CD14-positive monocyte (primary cell): ENCODE data around the gene APH1B. TPM values are rescaled to one million over a fixed set of nuclear protein-coding genes. Genes with fewer than 3 reads are reported as not detected.

ENCODE experiments used
- DNase-seq, 3 donors: peaks; one replicate each; pipeline ENCODE4 v3.0.0-alpha.2; 2011 to 2022
- H2AFZ ChIP-seq: 2 replicates; pipeline ENCODE4 v1.6.0; 2012; ENCODE audit warnings: mild to moderate bottlenecking, low read depth, low read length, inconsistent platforms; ENCODE audit not compliant: insufficient read depth, poor library complexity, severe bottlenecking
- H3K27ac ChIP-seq, 2 donors: 1 replicate in 1 of 2; 2 replicates in 1 of 2; pipeline ENCODE4 v1.5.1; 2012 to 2013; ENCODE audit warnings: low read length in 2 of 2, control low read depth in 1 of 2, inconsistent platforms in 1 of 2, low read depth in 1 of 2, mild to moderate bottlenecking in 1 of 2
- H3K27me3 ChIP-seq, 2 donors: one replicate each; pipeline versions ENCODE4 v1.6.0 to v1.6.1; 2011 to 2013; ENCODE audit warnings: low read length in 2 of 2; ENCODE audit not compliant: control insufficient read depth in 2 of 2, insufficient read depth in 2 of 2
- H3K36me3 ChIP-seq, 2 donors: replicated peaks in 1 of 2; 1 replicate in 1 of 2; 2 replicates in 1 of 2; pipeline versions ENCODE4 v1.5.1 to v1.6.1; 2012 to 2013; ENCODE audit warnings: low read length in 2 of 2, control low read depth in 1 of 2, inconsistent platforms in 1 of 2, mild to moderate bottlenecking in 1 of 2; ENCODE audit not compliant: insufficient read depth in 2 of 2, control insufficient read depth in 1 of 2
- H3K4me1 ChIP-seq, 2 donors: 1 replicate in 1 of 2; 2 replicates in 1 of 2; pipeline versions ENCODE4 v1.5.1 to v1.6.1; 2012 to 2013; ENCODE audit warnings: low read length in 2 of 2, control low read depth in 1 of 2, inconsistent platforms in 1 of 2, mild to moderate bottlenecking in 1 of 2, moderate library complexity in 1 of 2; ENCODE audit not compliant: insufficient read depth in 2 of 2, control insufficient read depth in 1 of 2
- H3K4me2 ChIP-seq: replicated peaks from 2 replicates; pipeline ENCODE3; 2012; ENCODE audit warnings: low read length, moderate library complexity, mild to moderate bottlenecking; ENCODE audit not compliant: poor library complexity, severe bottlenecking; ENCODE audit errors: extremely low read depth
- H3K4me3 ChIP-seq, 3 experiments: fragments of 200-600 bp in 1 of 3; sonication (generic) in 1 of 3; replicated peaks in 1 of 3; 1 replicate in 2 of 3; 2 replicates in 1 of 3; pipeline ENCODE4 v1.5.1; 2011 to 2013; ENCODE audit warnings: low read length in 3 of 3, mild to moderate bottlenecking in 3 of 3, control low read depth in 2 of 3, low read depth in 2 of 3, inconsistent platforms in 1 of 3, moderate library complexity in 1 of 3
- H3K79me2 ChIP-seq: 2 replicates; pipeline ENCODE4 v1.6.0; 2012; ENCODE audit warnings: mild to moderate bottlenecking, control low read depth, inconsistent platforms, low read length, moderate library complexity; ENCODE audit not compliant: insufficient read depth
- H3K9ac ChIP-seq: 2 replicates; pipeline ENCODE4 v1.6.0; 2017; ENCODE audit warnings: low read length, mild to moderate bottlenecking; ENCODE audit not compliant: insufficient read depth, poor library complexity, severe bottlenecking
- H3K9me3 ChIP-seq, 2 donors: replicated peaks in 1 of 2; 1 replicate in 1 of 2; 2 replicates in 1 of 2; pipeline versions ENCODE4 v1.5.1 to v1.6.1; 2012 to 2013; ENCODE audit warnings: low read length in 2 of 2, control low read depth in 1 of 2; ENCODE audit not compliant: control insufficient read depth in 1 of 2, insufficient read depth in 1 of 2
- H4K20me1 ChIP-seq: 2 replicates; pipeline ENCODE4 v1.6.0; 2012; ENCODE audit warnings: mild to moderate bottlenecking, low read length, control low read depth, moderate library complexity; ENCODE audit not compliant: insufficient read depth
- H3K27ac Mint-ChIP-seq, 7 donors: one replicate each; pipeline ENCODE4 v1.8.0; 2020; ENCODE audit warnings: mild to moderate bottlenecking in 7 of 7, mixed read lengths in 7 of 7, moderate library complexity in 6 of 7, inconsistent platforms in 2 of 7
- H3K27me3 Mint-ChIP-seq, 3 donors: one replicate each; pipeline ENCODE4 v1.8.0; 2021 to 2022; ENCODE audit warnings: low read depth in 3 of 3, mild to moderate bottlenecking in 3 of 3, mixed read lengths in 3 of 3, moderate library complexity in 3 of 3, inconsistent platforms in 1 of 3
- H3K36me3 Mint-ChIP-seq, 2 donors: one replicate each; pipeline ENCODE4 v1.8.0; 2020; ENCODE audit warnings: mixed read lengths in 2 of 2, inconsistent platforms in 1 of 2, mild to moderate bottlenecking in 1 of 2
- H3K4me1 Mint-ChIP-seq: one replicate; pipeline ENCODE4 v1.8.0; 2020; ENCODE audit warnings: mild to moderate bottlenecking, mixed read lengths
- H3K4me3 Mint-ChIP-seq, 2 donors: one replicate each; pipeline ENCODE4 v1.8.0; 2020; ENCODE audit warnings: mild to moderate bottlenecking in 2 of 2, mixed read lengths in 2 of 2, moderate library complexity in 1 of 2
- H3K9me3 Mint-ChIP-seq, 7 donors: one replicate each; pipeline ENCODE4 v1.8.0; 2020 to 2022; ENCODE audit warnings: mixed read lengths in 7 of 7, mild to moderate bottlenecking in 6 of 7, moderate library complexity in 6 of 7, inconsistent platforms in 2 of 7
- CTCF ChIP-seq: fragments of 200-600 bp; IDR thresholded peaks from one replicate; pipeline ENCODE4 v1.8.0; 2022; ENCODE audit warnings: antibody characterized with exemption, mild to moderate bottlenecking
- WGBS: methylation state at CpG from one replicate; pipeline ENCODE4 v1.1.5; 2013; ENCODE audit warnings: missing lambda C conversion rate; ENCODE audit not compliant: insufficient coverage; 5-methylcytosine and 5-hydroxymethylcytosine counted together
- intact Hi-C, 2 donors: fragments of 100-400 bp; cut with micrococcal nuclease; formaldehyde crosslinking; loops; one replicate each; pipeline versions ENCODE4 v1.15.0 to v1.15.1; 2023
- polyA plus RNA-seq, 3 donors: library from polyadenylated mRNA; depleted of rRNA in 1 of 3; unstranded in 2 of 3; stranded (reverse) in 1 of 3; fragments of 300-500 nt in 2 of 3; fragments of >200 nt in 1 of 3; fragmentation: Illumina TruSeq in 2 of 3; gene quantifications; 1 replicate in 2 of 3; 2 replicates in 1 of 3; pipeline ENCODE4 v1.2.3, GENCODE V29; 2012 to 2021

The APH1B gene
- polyA plus RNA-seq, 3 donors: 13.6 to 57.1 (median 54.8) TPM

- DNase-seq: no peak
- Histone ChIP-seq H3K9me3 (no peaks in the 10 kb centered on the region), H3K4me2 (no peak overlapping the region), H3K79me2 (no peaks in the 10 kb centered on the region), H3K9ac (no peak overlapping the region), H3K27me3 (no peaks in the 10 kb centered on the region), H2AFZ (no peak overlapping the region), H4K20me1 (no peaks in the 10 kb centered on the region), H3K4me1 (peaks cover 8 to 9% of the 10 kb centered on the region in 2 donors), H3K27ac (no peak overlapping the region), H3K36me3 (no peaks in the 10 kb centered on the region), H3K4me3 (no peak overlapping the region)
- Mint-ChIP-seq H3K27me3 (peaks cover 0 to 3% (median 2%) of the 10 kb centered on the region in 3 donors), H3K9me3 (no peaks in the 10 kb centered on the region), H3K36me3 (no peaks in the 10 kb centered on the region), H3K4me1 (peaks cover 8% of the 10 kb centered on the region), H3K4me3 (no peak overlapping the region), H3K27ac (no peak overlapping the region)
- intact Hi-C loops: no loop called here
- no peak for TF ChIP-seq CTCF
- 100% methylated on average over 5 of the region's 5 CpGs for WGBS
These were observed 67.5 kb downstream of the APH1B start for GRCh38 chr15:63344731-63345390.

- Mint-ChIP-seq H3K4me3 (no peak overlapping the region), H3K36me3 (no peaks in the 10 kb centered on the region), H3K27me3 (peaks cover 0 to 2% (median 1%) of the 10 kb centered on the region in 3 donors), H3K27ac (no peak overlapping the region), H3K4me1 (peaks cover 8% of the 10 kb centered on the region), H3K9me3 (no peaks in the 10 kb centered on the region)
- Histone ChIP-seq H3K36me3 (no peaks in the 10 kb centered on the region), H3K27ac (no peak overlapping the region), H2AFZ (no peak overlapping the region), H3K9me3 (no peaks in the 10 kb centered on the region), H3K4me1 (peaks cover 8 to 9% of the 10 kb centered on the region in 2 donors), H3K4me3 (no peak overlapping the region), H3K4me2 (no peak overlapping the region), H3K27me3 (no peaks in the 10 kb centered on the region), H3K79me2 (no peaks in the 10 kb centered on the region), H3K9ac (no peak overlapping the region), H4K20me1 (no peaks in the 10 kb centered on the region)
- WGBS: 96% methylated on average over 13 of the region's 14 CpGs
- no peak for DNase-seq
- TF ChIP-seq CTCF: no peak
- intact Hi-C loops: no loop called here
These were observed 68.0 kb downstream of the APH1B start for GRCh38 chr15:63345391-63345752.
